GM10847 (cell line): ENCODE results near the gene ABCB4.

Experiments
- POLR2A ChIP-seq: IDR thresholded peaks from 2 replicates; pipeline ENCODE4 v1.6.1; 2011; ENCODE audit not compliant: insufficient read length; ENCODE audit errors: extremely low read depth

The ABCB4 gene

GRCh38 chr7:87475359-87476178 is at the start of gene ABCB4:
TSS of gene ABCB4 (minus strand) at chr7:87475680. CDS start at chr7:87475465, 215 bp downstream.
- TF ChIP-seq POLR2A, result peak; percentile 6

- no peak for TF ChIP-seq POLR2A
These were observed 43.3 kb upstream of the ABCB4 start for GRCh38 chr7:87518735-87519134.

GRCh38 chr7:87517891-87518290 is 42.4 kb upstream of the ABCB4 start:
- TF ChIP-seq POLR2A, result no peak

- no peak for TF ChIP-seq POLR2A
These were observed 41.8 kb upstream of the ABCB4 start for GRCh38 chr7:87517136-87517815.

GRCh38 chr7:87513735-87514335 is 38.4 kb upstream of the ABCB4 start:
- no peak for TF ChIP-seq POLR2A

- no peak for TF ChIP-seq POLR2A
These were observed 37.4 kb upstream of the ABCB4 start for GRCh38 chr7:87512906-87513305.

- no peak for TF ChIP-seq POLR2A
These were observed 36.0 kb upstream of the ABCB4 start for GRCh38 chr7:87511510-87511909.

GRCh38 chr7:87510411-87510875 is 35.0 kb upstream of the ABCB4 start:
- no peak for TF ChIP-seq POLR2A

- TF ChIP-seq POLR2A, result no peak
These were observed 32.0 kb upstream of the ABCB4 start for GRCh38 chr7:87507446-87507845.

GRCh38 chr7:87506246-87507180 is 31.0 kb upstream of the ABCB4 start:
- no peak for TF ChIP-seq POLR2A

- TF ChIP-seq POLR2A, result no peak
These were observed 30.2 kb upstream of the ABCB4 start for GRCh38 chr7:87505557-87506245.

- no peak for TF ChIP-seq POLR2A
These were observed 29.6 kb upstream of the ABCB4 start for GRCh38 chr7:87505122-87505521.

GRCh38 chr7:87499494-87499893 is 24.0 kb upstream of the ABCB4 start:
- TF ChIP-seq POLR2A, result no peak

GRCh38 chr7:87498893-87499292 is 23.4 kb upstream of the ABCB4 start:
- TF ChIP-seq POLR2A, result no peak

GRCh38 chr7:87497482-87497881 is 22.0 kb upstream of the ABCB4 start:
- no peak for TF ChIP-seq POLR2A

GRCh38 chr7:87495366-87495765 is 19.9 kb upstream of the ABCB4 start:
- TF ChIP-seq POLR2A, result no peak
